HCT116 (cell line): Measurements from ENCODE around the gene UCN3. TPM values are rescaled to one million over a fixed set of nuclear protein-coding genes. Genes with fewer than 3 reads are reported as not detected.

ENCODE experiments used
- ATAC-seq: fragments of 200-7000 bp; cut with Tn5 transposase; 2 replicates; pipeline ENCODE4 v1.9.1; 2020; ENCODE audit warnings: mild to moderate bottlenecking, moderate library complexity
- BruUV-seq: library from RNA; stranded (reverse); fragments of 400-500 nt; replicated peaks from 2 replicates; lab custom pipeline; 2021; lab: Mats Ljungman, UMichigan
- CTCF ChIA-PET: fragments of 300-600 bp; sonication (Branson Sonifier 250); formaldehyde crosslinking; loops from one replicate; lab custom pipeline; 2021; ENCODE audit warnings: antibody characterized with exemption; lab: Charles Lee
- POLR2A ChIA-PET: fragments of 300-600, 350-600 bp; sonication (Branson Sonifier 250); formaldehyde crosslinking; loops from one replicate; lab custom pipeline; 2021; ENCODE audit warnings: antibody characterized with exemption; lab: Charles Lee
- RAD21 ChIA-PET, 2 experiments: fragments of 300-600 bp; sonication (Branson Sonifier 250); formaldehyde crosslinking; loops; one replicate each; lab custom pipeline; 2023; ENCODE audit warnings: low total read pairs in 2 of 2; ENCODE audit not compliant: uncharacterized antibody in 2 of 2, unreplicated experiment in 2 of 2, low non-redundant PET in 1 of 2; lab: Charles Lee
- DNase-seq: peaks from one replicate; pipeline ENCODE4 v3.0.0-alpha.2; 2010; ENCODE audit warnings: low read depth, low spot score
- H2AFZ ChIP-seq: fragments of 200-600 bp; shearing (Covaris generic), sonication (generic); 2 replicates; pipeline ENCODE4 v1.6.1; 2017; ENCODE audit warnings: low read depth, mixed run types, mixed read lengths, antibody characterized with exemption, low read length; ENCODE audit not compliant: poor library complexity, severe bottlenecking
- H3K27ac ChIP-seq: 2 replicates; pipeline ENCODE4 v1.5.1; 2012; ENCODE audit warnings: low read depth, low read length
- H3K27me3 ChIP-seq: fragments of 200-600 bp; sonication (generic); 2 replicates; pipeline ENCODE4 v1.6.1; 2016; ENCODE audit warnings: mixed run types, low read length, mixed read lengths; ENCODE audit not compliant: insufficient read depth
- H3K36me3 ChIP-seq, 2 experiments: fragments of 200-500 bp in 1 of 2; fragments of 200-600 bp in 1 of 2; sonication (Bioruptor generic) in 1 of 2; sonication (generic) in 1 of 2; 2 replicates each; pipeline versions ENCODE4 v1.5.1 to v1.6.1; 2014 to 2016; ENCODE audit warnings: low read length in 2 of 2, inconsistent platforms in 1 of 2, mixed read lengths in 1 of 2, mixed run types in 1 of 2; ENCODE audit not compliant: insufficient read depth in 2 of 2, control insufficient read depth in 1 of 2
- H3K4me1 ChIP-seq, 2 experiments: fragments of 200-600 bp in 1 of 2; sonication (generic) in 1 of 2; 2 replicates each; pipeline versions ENCODE4 v1.5.1 to v1.6.1; 2012 to 2017; ENCODE audit warnings: low read length in 2 of 2, inconsistent platforms in 1 of 2, mild to moderate bottlenecking in 1 of 2, mixed read lengths in 1 of 2, mixed run types in 1 of 2, moderate library complexity in 1 of 2; ENCODE audit not compliant: insufficient read depth in 2 of 2, control insufficient read depth in 1 of 2
- H3K4me2 ChIP-seq: fragments of 200-600 bp; sonication (generic); 2 replicates; pipeline ENCODE4 v1.6.1; 2017; ENCODE audit warnings: mixed run types, low read length, mixed read lengths
- H3K4me3 ChIP-seq, 2 experiments: fragments of 200-600 bp in 1 of 2; sonication (generic) in 1 of 2; replicated peaks in 1 of 2; 2 replicates each; pipeline ENCODE4 v1.5.1; 2011 to 2016; ENCODE audit warnings: low read length in 2 of 2, control low read depth in 1 of 2, low read depth in 1 of 2, mild to moderate bottlenecking in 1 of 2, mixed read lengths in 1 of 2, mixed run types in 1 of 2
- H3K79me2 ChIP-seq: fragments of 200-600 bp; sonication (generic); 2 replicates; pipeline ENCODE4 v1.6.1; 2017; ENCODE audit warnings: mild to moderate bottlenecking, mixed run types, low read length, moderate library complexity, mixed read lengths; ENCODE audit not compliant: insufficient read depth
- H3K9ac ChIP-seq: fragments of 200-600 bp; sonication (generic); 2 replicates; pipeline ENCODE4 v1.6.1; 2016; ENCODE audit warnings: low read length, mixed read lengths
- H3K9me2 ChIP-seq: fragments of 200-600 bp; sonication (generic), shearing (Covaris generic); 2 replicates; pipeline ENCODE4 v1.6.1; 2017; ENCODE audit warnings: mixed run types, mild to moderate bottlenecking, moderate library complexity; ENCODE audit not compliant: insufficient read depth
- H3K9me3 ChIP-seq, 2 experiments: fragments of 200-500 bp in 1 of 2; fragments of 200-600 bp in 1 of 2; sonication (Bioruptor generic) in 1 of 2; sonication (generic) in 1 of 2; 2 replicates each; pipeline ENCODE4 v1.6.1; 2014 to 2017; ENCODE audit warnings: low read length in 2 of 2, mixed read lengths in 2 of 2, inconsistent platforms in 1 of 2, low read depth in 1 of 2, mild to moderate bottlenecking in 1 of 2, mixed run types in 1 of 2, moderate library complexity in 1 of 2; ENCODE audit not compliant: control insufficient read depth in 1 of 2, insufficient read depth in 1 of 2
- H4K20me1 ChIP-seq: fragments of 200-600 bp; sonication (generic), shearing (Covaris generic); 2 replicates; pipeline ENCODE4 v1.6.1; 2017; ENCODE audit warnings: mixed run types, mild to moderate bottlenecking, moderate library complexity; ENCODE audit not compliant: insufficient read depth
- CBX3 ChIP-seq: IDR thresholded peaks from 2 replicates; pipeline ENCODE4 v1.6.1; 2012; ENCODE audit warnings: low read depth
- ELF1 ChIP-seq: IDR thresholded peaks from 2 replicates; pipeline ENCODE4 v1.6.1; 2012; ENCODE audit warnings: low read depth, borderline replicate concordance
- EZH2phosphoT487 ChIP-seq: fragments of 200-600 bp; IDR thresholded peaks from 2 replicates; pipeline ENCODE4 v1.6.1; 2018; ENCODE audit warnings: antibody characterized with exemption, borderline replicate concordance
- JUND ChIP-seq: IDR thresholded peaks from 2 replicates; pipeline ENCODE4 v1.6.1; 2012
- MAX ChIP-seq: IDR thresholded peaks from 2 replicates; pipeline ENCODE4 v1.6.1; 2012
- POLR2A ChIP-seq: IDR thresholded peaks from 2 replicates; pipeline ENCODE4 v1.7.0; 2011; ENCODE audit warnings: borderline replicate concordance; ENCODE audit not compliant: insufficient read depth, insufficient read length; ENCODE audit errors: extremely low read depth
- POLR2AphosphoS5 ChIP-seq: IDR thresholded peaks from 2 replicates; pipeline ENCODE4 v1.6.1; 2011; ENCODE audit warnings: mild to moderate bottlenecking, low read depth, low read length, moderate library complexity
- RAD21 ChIP-seq: IDR thresholded peaks from 2 replicates; pipeline ENCODE4 v1.6.1; 2012; ENCODE audit warnings: low read depth, mild to moderate bottlenecking
- SIN3A ChIP-seq: IDR thresholded peaks from 2 replicates; pipeline ENCODE4 v1.6.1; 2012; ENCODE audit warnings: low read depth
- SP1 ChIP-seq: IDR thresholded peaks from 2 replicates; pipeline ENCODE4 v1.6.1; 2012; ENCODE audit warnings: low read depth
- SRF ChIP-seq: IDR thresholded peaks from 2 replicates; pipeline ENCODE4 v1.6.1; 2012; ENCODE audit warnings: low read depth
- TCF7L2 ChIP-seq: IDR thresholded peaks from 2 replicates; pipeline ENCODE4 v1.7.0; 2011; ENCODE audit warnings: borderline replicate concordance, inconsistent platforms; ENCODE audit not compliant: insufficient read depth, insufficient read length; ENCODE audit errors: extremely low read depth
- YY1 ChIP-seq: IDR thresholded peaks from 2 replicates; pipeline ENCODE4 v1.6.1; 2011; ENCODE audit warnings: low read length, low read depth, moderate library complexity, mild to moderate bottlenecking; ENCODE audit not compliant: insufficient replicate concordance; ENCODE audit errors: extremely low read depth
- ZBTB33 ChIP-seq: IDR thresholded peaks from 2 replicates; pipeline ENCODE4 v1.6.1; 2011; ENCODE audit warnings: mild to moderate bottlenecking, low read length, moderate library complexity; ENCODE audit not compliant: insufficient replicate concordance; ENCODE audit errors: extremely low read depth
- ZNF274 ChIP-seq: fragments of 200-500 bp; sonication (Bioruptor generic); IDR thresholded peaks from 2 replicates; pipeline ENCODE4 v1.6.1; 2014; ENCODE audit warnings: mild to moderate bottlenecking, low read depth, low read length, inconsistent platforms
- intact Hi-C: fragments of 100-400 bp; cut with micrococcal nuclease; formaldehyde crosslinking; loops from 2 replicates; pipeline ENCODE4 v1.10.0; 2022
- total RNA-seq: library from RNA; stranded (reverse); gene quantifications from one replicate; pipeline ENCODE4 v1.2.1, GENCODE V29; 2021; ENCODE audit not compliant: unreplicated experiment
- TF ChIP-seq, protein P1 (sequence below): IDR thresholded peaks from 2 replicates; pipeline ENCODE4 v1.6.1; 2012
- TF ChIP-seq, protein P2 (sequence below): IDR thresholded peaks from 2 replicates; pipeline ENCODE4 v1.6.1; 2012; ENCODE audit warnings: low read depth

The UCN3 gene
- total RNA-seq, 1 experiment from 2014 or later, result not detected

GRCh38 chr10:5413012-5413938 lies 48.5 kb downstream of the UCN3 start (continued):
- no peak for TF ChIP-seq YY1
- no peak for TF ChIP-seq ELF1
- no peak for TF ChIP-seq POLR2A
- no peak for TF ChIP-seq ZNF274

DNA sequence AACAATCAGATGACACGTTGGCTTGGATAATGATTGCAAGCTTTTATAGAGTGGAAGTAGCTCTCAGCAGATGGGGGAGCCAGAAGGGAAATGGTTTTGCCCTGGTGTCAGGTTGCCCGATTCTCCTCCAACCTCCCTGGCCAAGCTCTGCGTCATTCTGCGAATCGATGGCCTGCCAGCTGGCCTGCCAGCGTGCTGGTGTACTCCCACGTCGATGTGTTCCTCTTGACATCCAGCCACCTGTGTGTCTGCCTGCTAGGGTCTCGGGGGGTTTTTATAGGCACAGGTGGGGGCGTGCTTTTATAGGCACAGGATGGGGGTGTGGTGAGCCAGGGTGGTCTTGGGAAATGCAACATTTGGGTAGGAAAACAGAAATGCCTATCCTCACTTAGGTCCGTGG lies 52.2 kb downstream of the UCN3 start:
- no peak overlapping the region for H3K4me2 ChIP-seq
- ATAC-seq (no peak), DNase-seq (no peak)
- peaks cover 3 to 4% of the 10 kb centered on the region in 2 experiments; a peak in 3 of 4 replicates for H3K9me3 ChIP-seq
- ChIA-PET POLR2A (no interaction called here), RAD21 (no interaction called here), CTCF (no interaction called here)
- no peaks in the 10 kb centered on the region for H3K27me3 ChIP-seq
- H3K9ac ChIP-seq, result no peak overlapping the region
- BruUV-seq, result no TSS peak
- H3K36me3 ChIP-seq, result 0 out of 4 replicates have a peak, but pooled peaks cover 0 to 7% of the 10 kb centered on the region in 2 experiments
- peaks cover 2 to 7% of the 10 kb centered on the region in 2 experiments; a peak in 3 of 4 replicates for H3K4me1 ChIP-seq
- no peak overlapping the region for H3K27ac ChIP-seq
- H3K9me2 ChIP-seq, result no peaks in the 10 kb centered on the region
- H3K4me3 ChIP-seq, result no peak overlapping the region
- TF ChIP-seq RAD21 (no peak), CBX3 (no peak), EZH2phosphoT487 (no peak), YY1 (no peak), POLR2AphosphoS5 (no peak), SIN3A (no peak), SP1 (no peak), SRF (no peak), MAX (no peak), ZBTB33 (no peak), POLR2A (no peak), JUND (no peak), TCF7L2 (no peak), ELF1 (no peak)
- TF ChIP-seq, protein P1, sequence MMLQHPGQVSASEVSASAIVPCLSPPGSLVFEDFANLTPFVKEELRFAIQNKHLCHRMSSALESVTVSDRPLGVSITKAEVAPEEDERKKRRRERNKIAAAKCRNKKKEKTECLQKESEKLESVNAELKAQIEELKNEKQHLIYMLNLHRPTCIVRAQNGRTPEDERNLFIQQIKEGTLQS, result no peak
- TF ChIP-seq, protein P2, sequence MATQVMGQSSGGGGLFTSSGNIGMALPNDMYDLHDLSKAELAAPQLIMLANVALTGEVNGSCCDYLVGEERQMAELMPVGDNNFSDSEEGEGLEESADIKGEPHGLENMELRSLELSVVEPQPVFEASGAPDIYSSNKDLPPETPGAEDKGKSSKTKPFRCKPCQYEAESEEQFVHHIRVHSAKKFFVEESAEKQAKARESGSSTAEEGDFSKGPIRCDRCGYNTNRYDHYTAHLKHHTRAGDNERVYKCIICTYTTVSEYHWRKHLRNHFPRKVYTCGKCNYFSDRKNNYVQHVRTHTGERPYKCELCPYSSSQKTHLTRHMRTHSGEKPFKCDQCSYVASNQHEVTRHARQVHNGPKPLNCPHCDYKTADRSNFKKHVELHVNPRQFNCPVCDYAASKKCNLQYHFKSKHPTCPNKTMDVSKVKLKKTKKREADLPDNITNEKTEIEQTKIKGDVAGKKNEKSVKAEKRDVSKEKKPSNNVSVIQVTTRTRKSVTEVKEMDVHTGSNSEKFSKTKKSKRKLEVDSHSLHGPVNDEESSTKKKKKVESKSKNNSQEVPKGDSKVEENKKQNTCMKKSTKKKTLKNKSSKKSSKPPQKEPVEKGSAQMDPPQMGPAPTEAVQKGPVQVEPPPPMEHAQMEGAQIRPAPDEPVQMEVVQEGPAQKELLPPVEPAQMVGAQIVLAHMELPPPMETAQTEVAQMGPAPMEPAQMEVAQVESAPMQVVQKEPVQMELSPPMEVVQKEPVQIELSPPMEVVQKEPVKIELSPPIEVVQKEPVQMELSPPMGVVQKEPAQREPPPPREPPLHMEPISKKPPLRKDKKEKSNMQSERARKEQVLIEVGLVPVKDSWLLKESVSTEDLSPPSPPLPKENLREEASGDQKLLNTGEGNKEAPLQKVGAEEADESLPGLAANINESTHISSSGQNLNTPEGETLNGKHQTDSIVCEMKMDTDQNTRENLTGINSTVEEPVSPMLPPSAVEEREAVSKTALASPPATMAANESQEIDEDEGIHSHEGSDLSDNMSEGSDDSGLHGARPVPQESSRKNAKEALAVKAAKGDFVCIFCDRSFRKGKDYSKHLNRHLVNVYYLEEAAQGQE, result no peak
- intact Hi-C loops, result no loop called here
- H4K20me1 ChIP-seq, result no peaks in the 10 kb centered on the region
- H2AFZ ChIP-seq, result no peak overlapping the region
- peaks cover 92% of the 10 kb centered on the region for H3K79me2 ChIP-seq
